ENCODE results near the gene MEGF11. TPM values are rescaled to one million over a fixed set of nuclear protein-coding genes. Genes with fewer than 3 reads are reported as not detected.

Gene MEGF11
- total RNA-seq, 1 experiment from 2014 or later, result 1.2 TPM

DNA sequence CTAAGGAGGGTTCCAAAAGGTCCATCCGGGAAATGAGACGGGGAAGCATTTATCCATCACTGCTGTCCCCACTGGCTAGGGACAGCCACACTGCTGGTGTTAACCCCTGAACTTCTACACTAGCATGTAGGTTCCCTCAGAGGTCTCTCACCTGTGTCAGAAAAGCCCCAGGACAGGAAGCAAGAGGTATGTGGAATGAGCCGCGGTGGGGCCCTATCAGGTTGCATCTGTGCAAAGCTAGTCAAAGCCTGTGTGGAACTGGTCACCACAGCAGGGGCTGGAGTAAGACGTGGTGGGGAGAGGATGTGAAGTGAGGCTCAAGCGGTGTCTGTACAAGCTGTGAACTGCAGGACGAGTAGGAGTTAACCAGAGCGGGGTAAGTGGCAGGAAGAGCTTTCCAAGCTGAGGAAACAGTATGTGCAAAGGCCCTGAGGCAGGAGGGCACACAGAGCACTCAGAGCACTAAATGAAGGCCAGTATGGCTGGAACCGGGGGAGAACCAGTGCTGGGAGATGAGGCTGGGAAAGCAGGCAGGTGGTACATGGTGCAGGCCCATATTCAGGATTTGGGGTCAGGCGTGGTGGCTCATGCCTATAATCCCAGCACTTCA, 57.8 kb downstream of the MEGF11 start:
- H3K27me3 Mint-ChIP-seq (ENCODE audit: low read depth), result no peaks in the 10 kb centered on the region; the same call in 1 of the 2 replicates

More for the DNA sequence above, 57.8 kb downstream of the MEGF11 start:
- Histone ChIP-seq H2AFZ (ENCODE audit: low read length) (no peak overlapping the region), H3K4me1 (ENCODE audit: insufficient read depth, low read length) (no peaks in the 10 kb centered on the region), H3K9me3 (ENCODE audit: control insufficient read depth, low read depth, low read length) (no peaks in the 10 kb centered on the region), H3K23ac (ENCODE audit: insufficient read length, low read depth, low read length) (no peak overlapping the region), H3K56ac (ENCODE audit: insufficient read length, low read depth, low read length) (no peak overlapping the region), H3K23me2 (ENCODE audit: insufficient read length, low read depth, low read length, poor library complexity, severe bottlenecking) (no peaks in the 10 kb centered on the region), H2AK5ac (ENCODE audit: insufficient read length, low read length) (no peak overlapping the region), H2BK20ac (ENCODE audit: low read depth, low read length, poor library complexity, severe bottlenecking) (no peak overlapping the region), H2BK15ac (ENCODE audit: low read depth, low read length) (no peak overlapping the region), H3K27me3 (ENCODE audit: insufficient read depth, low read length) (no peaks in the 10 kb centered on the region), H2BK12ac (ENCODE audit: insufficient read length, low read depth, low read length) (no peak overlapping the region), H3K79me1 (ENCODE audit: insufficient read depth, low read depth, low read length, poor library complexity, severe bottlenecking) (no peaks in the 10 kb centered on the region), H3K27ac (ENCODE audit: insufficient read length, low read depth, low read length) (no peak overlapping the region), H2BK120ac (ENCODE audit: low read depth, low read length, poor library complexity, severe bottlenecking) (no peak overlapping the region), H2BK5ac (ENCODE audit: insufficient read length, low read length) (no peak overlapping the region), H3K9ac (ENCODE audit: extremely low read depth, insufficient read length, low read length) (no peak overlapping the region), H4K8ac (replicated peaks; ENCODE audit: insufficient read length, low read depth, low read length) (no peak overlapping the region), H3K18ac (ENCODE audit: insufficient read length, low read depth, low read length) (no peak overlapping the region), H3K79me2 (ENCODE audit: insufficient read depth, low read length) (no peaks in the 10 kb centered on the region), H4K91ac (ENCODE audit: insufficient read length, low read depth, low read length) (no peak overlapping the region), H4K5ac (ENCODE audit: insufficient read length, low read depth, low read length) (no peak overlapping the region), H4K20me1 (ENCODE audit: control insufficient read depth, insufficient read depth, insufficient read length) (no peaks in the 10 kb centered on the region), H3T11ph (ENCODE audit: low read length) (no peak overlapping the region), H3K14ac (ENCODE audit: insufficient read depth, low read length) (no peak overlapping the region), H3K4me2 (ENCODE audit: insufficient read depth, insufficient read length, low read length) (no peak overlapping the region), H3K4ac (ENCODE audit: low read depth, low read length) (no peak overlapping the region)
- no CpG with 5 or more reads among the region's 10 CpGs for WGBS (ENCODE audit: extremely low coverage, insufficient read length, low lambda C conversion rate)
- no peaks in the 10 kb centered on the region for H3K9me3 Mint-ChIP-seq
- H3K4me1 Mint-ChIP-seq, result peaks cover 5 to 7% of the 10 kb centered on the region in 2 experiments
- no peak overlapping the region for H3K27ac Mint-ChIP-seq
- no peaks in the 10 kb centered on the region for H3K36me3 Mint-ChIP-seq (ENCODE audit: insufficient read depth in 1 of 3, low read depth in 3 of 3)
- no peak overlapping the region for H3K4me3 Mint-ChIP-seq
- no peak for DNase-seq
- TF ChIP-seq, protein P1, sequence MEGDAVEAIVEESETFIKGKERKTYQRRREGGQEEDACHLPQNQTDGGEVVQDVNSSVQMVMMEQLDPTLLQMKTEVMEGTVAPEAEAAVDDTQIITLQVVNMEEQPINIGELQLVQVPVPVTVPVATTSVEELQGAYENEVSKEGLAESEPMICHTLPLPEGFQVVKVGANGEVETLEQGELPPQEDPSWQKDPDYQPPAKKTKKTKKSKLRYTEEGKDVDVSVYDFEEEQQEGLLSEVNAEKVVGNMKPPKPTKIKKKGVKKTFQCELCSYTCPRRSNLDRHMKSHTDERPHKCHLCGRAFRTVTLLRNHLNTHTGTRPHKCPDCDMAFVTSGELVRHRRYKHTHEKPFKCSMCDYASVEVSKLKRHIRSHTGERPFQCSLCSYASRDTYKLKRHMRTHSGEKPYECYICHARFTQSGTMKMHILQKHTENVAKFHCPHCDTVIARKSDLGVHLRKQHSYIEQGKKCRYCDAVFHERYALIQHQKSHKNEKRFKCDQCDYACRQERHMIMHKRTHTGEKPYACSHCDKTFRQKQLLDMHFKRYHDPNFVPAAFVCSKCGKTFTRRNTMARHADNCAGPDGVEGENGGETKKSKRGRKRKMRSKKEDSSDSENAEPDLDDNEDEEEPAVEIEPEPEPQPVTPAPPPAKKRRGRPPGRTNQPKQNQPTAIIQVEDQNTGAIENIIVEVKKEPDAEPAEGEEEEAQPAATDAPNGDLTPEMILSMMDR (conservative IDR thresholded peaks at IDR 0.05), result no peak
